ENCODE data around the gene HNF1A. TPM values are rescaled to one million over a fixed set of nuclear protein-coding genes. Genes with fewer than 3 reads are reported as not detected.

The HNF1A gene
- total and polyA plus RNA-seq, 2 of the 13 experiments (the other 11 are each of a cell fraction or from before 2014, with no cell fraction given), result 13.4 to 34.7 TPM

GRCh38 chr12:120932956-120933526 is 45.3 kb upstream of the HNF1A start:
- ChIA-PET CTCF (ENCODE audit: low intra/inter-chr PET ratio, low total read pairs) (no interaction called here), POLR2A (interaction anchor here (0.7 to 0.9 kb wide), 2 partner anchors 48 to 302 kb away, joined by 3 to 4 read pairs; no protein-coding TSS in a partner anchor)
- no peaks in the 10 kb centered on the region for H3K9me3 ChIP-seq (ENCODE audit: low read length)
- in situ Hi-C loops (cut with HindIII; ENCODE audit: extremely low pct_ligation_motif_present, low pct_unique_long_range_greater_than_20kb) (no loop called here), intact Hi-C loops (cut with micrococcal nuclease; ENCODE audit: unreplicated experiment) (no loop called here)
- H3K36me3 ChIP-seq (replicated peaks in 1 of 2; ENCODE audit: control insufficient read depth in 1 of 2, insufficient read depth in 2 of 2, low read length in 2 of 2), result no peaks in the 10 kb centered on the region
- WGBS (ENCODE audit: low lambda C conversion rate), result 28% methylated on average over 7 of the region's 9 CpGs
- H3K79me2 ChIP-seq (ENCODE audit: insufficient read depth, low read length), result no peaks in the 10 kb centered on the region
- FAIRE-seq (no peak), ATAC-seq (peak; percentile 14; the same call in 2 of the 3 replicates), DNase-seq (ENCODE audit: low spot score) (no peak)
- peak overlapping the region in 1 of 3 experiments; percentile 56; a peak in 2 of 6 replicates for H3K4me3 ChIP-seq (replicated peaks in 1 of 3; ENCODE audit: insufficient read depth in 1 of 3, low read depth in 2 of 3, low read length in 3 of 3)
- H2AFZ ChIP-seq (ENCODE audit: low read length), result no peak overlapping the region
- H3K4me2 ChIP-seq (ENCODE audit: low read depth, low read length), result peak overlapping the region; percentile 52
- H4K20me1 ChIP-seq (ENCODE audit: insufficient read depth, low read length), result no peaks in the 10 kb centered on the region
- no peak overlapping the region for H3K27ac ChIP-seq (ENCODE audit: extremely low read length, insufficient read depth, low read length)
- TF ChIP-seq MAFK (conservative IDR thresholded peaks at IDR 0.05 in 1 of 2, IDR thresholded peaks at IDR 0.05 in 1 of 2; ENCODE audit: low read length in 2 of 2) (peak; percentile 40 to 62; a peak in 3 of 4 replicates), ZNF768 (CRISPR knock-in tag; IDR thresholded peaks at IDR 0.05) (peak; percentile 99), ZMYM3 (CRISPR knock-in tag; IDR thresholded peaks at IDR 0.05) (peak; percentile 43; the same call in 1 of the 2 replicates), RELA (CRISPR knock-in tag; IDR thresholded peaks at IDR 0.05) (no peak), ZNF362 (CRISPR knock-in tag; IDR thresholded peaks at IDR 0.05; ENCODE audit: borderline replicate concordance) (peak; percentile 46; the same call in 1 of the 2 replicates), SIX1 (CRISPR knock-in tag; IDR thresholded peaks at IDR 0.05; ENCODE audit: borderline replicate concordance) (peak; percentile 77; the same call in 1 of the 2 replicates), MAFF (IDR thresholded peaks at IDR 0.05; ENCODE audit: low read depth, low read length) (0 out of 2 replicates have a peak, but pooled peaks have one; percentile 4), NKX3-1 (CRISPR knock-in tag; IDR thresholded peaks at IDR 0.05) (no peak), SMARCC2 (IDR thresholded peaks at IDR 0.05) (no peak)
- no peak overlapping the region for H3K9ac ChIP-seq (ENCODE audit: insufficient read depth, low read depth, low read length)
- no TSS peak for BruUV-seq (replicated peaks)
- H3K4me1 ChIP-seq (ENCODE audit: insufficient read depth, low read length), result peaks cover 31% of the 10 kb centered on the region
- no peaks in the 10 kb centered on the region; a peak in 2 of 5 replicates for H3K27me3 ChIP-seq (ENCODE audit: control insufficient read depth in 1 of 2, insufficient read depth in 2 of 2, low read length in 2 of 2)

Measured in HepG2 (cell line).